ENCODE measurements around the gene ZNF483.

DNA sequence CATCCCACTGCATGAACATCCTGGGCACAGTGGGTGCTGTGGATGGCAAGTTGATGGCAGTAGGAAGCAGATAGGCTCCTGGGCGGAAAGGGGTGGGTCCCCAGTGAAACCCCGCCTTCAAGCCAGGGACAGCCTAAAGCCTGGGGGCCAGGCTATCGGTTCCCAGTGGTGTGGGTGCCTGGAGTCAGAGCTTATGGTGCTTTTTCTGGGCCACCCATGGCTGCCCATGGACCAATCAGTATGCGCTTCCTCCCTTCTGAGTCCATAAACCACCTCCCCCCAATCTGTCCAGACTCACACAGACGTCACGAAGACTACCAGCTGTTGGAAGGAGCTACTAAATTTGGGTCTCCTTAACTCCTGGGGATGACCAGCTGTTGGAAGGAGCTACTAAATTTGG is 23.3 kb upstream of the ZNF483 start:
- TF ChIP-seq, protein P1, sequence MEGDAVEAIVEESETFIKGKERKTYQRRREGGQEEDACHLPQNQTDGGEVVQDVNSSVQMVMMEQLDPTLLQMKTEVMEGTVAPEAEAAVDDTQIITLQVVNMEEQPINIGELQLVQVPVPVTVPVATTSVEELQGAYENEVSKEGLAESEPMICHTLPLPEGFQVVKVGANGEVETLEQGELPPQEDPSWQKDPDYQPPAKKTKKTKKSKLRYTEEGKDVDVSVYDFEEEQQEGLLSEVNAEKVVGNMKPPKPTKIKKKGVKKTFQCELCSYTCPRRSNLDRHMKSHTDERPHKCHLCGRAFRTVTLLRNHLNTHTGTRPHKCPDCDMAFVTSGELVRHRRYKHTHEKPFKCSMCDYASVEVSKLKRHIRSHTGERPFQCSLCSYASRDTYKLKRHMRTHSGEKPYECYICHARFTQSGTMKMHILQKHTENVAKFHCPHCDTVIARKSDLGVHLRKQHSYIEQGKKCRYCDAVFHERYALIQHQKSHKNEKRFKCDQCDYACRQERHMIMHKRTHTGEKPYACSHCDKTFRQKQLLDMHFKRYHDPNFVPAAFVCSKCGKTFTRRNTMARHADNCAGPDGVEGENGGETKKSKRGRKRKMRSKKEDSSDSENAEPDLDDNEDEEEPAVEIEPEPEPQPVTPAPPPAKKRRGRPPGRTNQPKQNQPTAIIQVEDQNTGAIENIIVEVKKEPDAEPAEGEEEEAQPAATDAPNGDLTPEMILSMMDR (conservative IDR thresholded peaks at IDR 0.05; ENCODE audit: low read length), result no peak
- TF ChIP-seq EZH2phosphoT487 (IDR thresholded peaks at IDR 0.05; ENCODE audit: borderline replicate concordance), result no peak
